VCaP (cell line): ENCODE data around the gene MED15.

Source experiments
- H3K27ac ChIP-seq: fragments of 450-650 bp; 2 replicates; pipeline ENCODE4 v1.5.1; 2017
- CTCF ChIP-seq: fragments of 450-650 bp; conservative IDR thresholded peaks from 2 replicates; pipeline ENCODE4 v1.5.1; 2017; ENCODE audit warnings: mild to moderate bottlenecking, moderate library complexity

Gene MED15, protein sequence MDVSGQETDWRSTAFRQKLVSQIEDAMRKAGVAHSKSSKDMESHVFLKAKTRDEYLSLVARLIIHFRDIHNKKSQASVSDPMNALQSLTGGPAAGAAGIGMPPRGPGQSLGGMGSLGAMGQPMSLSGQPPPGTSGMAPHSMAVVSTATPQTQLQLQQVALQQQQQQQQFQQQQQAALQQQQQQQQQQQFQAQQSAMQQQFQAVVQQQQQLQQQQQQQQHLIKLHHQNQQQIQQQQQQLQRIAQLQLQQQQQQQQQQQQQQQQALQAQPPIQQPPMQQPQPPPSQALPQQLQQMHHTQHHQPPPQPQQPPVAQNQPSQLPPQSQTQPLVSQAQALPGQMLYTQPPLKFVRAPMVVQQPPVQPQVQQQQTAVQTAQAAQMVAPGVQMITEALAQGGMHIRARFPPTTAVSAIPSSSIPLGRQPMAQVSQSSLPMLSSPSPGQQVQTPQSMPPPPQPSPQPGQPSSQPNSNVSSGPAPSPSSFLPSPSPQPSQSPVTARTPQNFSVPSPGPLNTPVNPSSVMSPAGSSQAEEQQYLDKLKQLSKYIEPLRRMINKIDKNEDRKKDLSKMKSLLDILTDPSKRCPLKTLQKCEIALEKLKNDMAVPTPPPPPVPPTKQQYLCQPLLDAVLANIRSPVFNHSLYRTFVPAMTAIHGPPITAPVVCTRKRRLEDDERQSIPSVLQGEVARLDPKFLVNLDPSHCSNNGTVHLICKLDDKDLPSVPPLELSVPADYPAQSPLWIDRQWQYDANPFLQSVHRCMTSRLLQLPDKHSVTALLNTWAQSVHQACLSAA

GRCh38 chr22:20507253-20508066 is at the start of gene MED15:
TSS of gene MED15 (plus strand) at chr22:20507610. CDS start at chr22:20507679, 69 bp downstream.
- TF ChIP-seq CTCF, result no peak
- H3K27ac ChIP-seq, result peak within 1 kb of the TSS; percentile 88

- no peak for TF ChIP-seq CTCF
- H3K27ac ChIP-seq, result no peak overlapping the region
These were observed 48.8 kb upstream of the MED15 start for GRCh38 chr22:20458530-20459151.

DNA sequence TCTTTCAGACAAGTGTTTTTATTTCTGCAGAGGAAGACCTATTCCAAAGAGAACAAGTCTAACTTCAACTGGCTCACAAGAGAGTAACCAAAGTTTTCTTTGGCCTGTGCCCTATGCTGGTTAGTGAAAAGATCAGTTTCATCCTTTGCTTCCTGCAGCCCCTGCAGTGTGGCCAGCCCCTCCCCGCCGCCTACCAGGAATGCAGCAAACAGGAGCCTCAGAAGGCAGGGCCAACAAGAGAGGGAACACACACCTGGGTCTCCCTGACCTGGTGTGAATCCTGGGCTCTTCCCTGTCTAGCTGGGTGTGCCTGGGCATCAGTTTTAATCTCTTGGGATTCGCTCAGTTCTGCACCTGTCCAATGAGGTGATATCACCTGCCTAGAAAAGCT is 48.3 kb upstream of the MED15 start:
- no peak for TF ChIP-seq CTCF
- no peak overlapping the region for H3K27ac ChIP-seq

- no peak overlapping the region for H3K27ac ChIP-seq
- TF ChIP-seq CTCF, result no peak
These were observed 47.5 kb upstream of the MED15 start for GRCh38 chr22:20459862-20460261.

DNA sequence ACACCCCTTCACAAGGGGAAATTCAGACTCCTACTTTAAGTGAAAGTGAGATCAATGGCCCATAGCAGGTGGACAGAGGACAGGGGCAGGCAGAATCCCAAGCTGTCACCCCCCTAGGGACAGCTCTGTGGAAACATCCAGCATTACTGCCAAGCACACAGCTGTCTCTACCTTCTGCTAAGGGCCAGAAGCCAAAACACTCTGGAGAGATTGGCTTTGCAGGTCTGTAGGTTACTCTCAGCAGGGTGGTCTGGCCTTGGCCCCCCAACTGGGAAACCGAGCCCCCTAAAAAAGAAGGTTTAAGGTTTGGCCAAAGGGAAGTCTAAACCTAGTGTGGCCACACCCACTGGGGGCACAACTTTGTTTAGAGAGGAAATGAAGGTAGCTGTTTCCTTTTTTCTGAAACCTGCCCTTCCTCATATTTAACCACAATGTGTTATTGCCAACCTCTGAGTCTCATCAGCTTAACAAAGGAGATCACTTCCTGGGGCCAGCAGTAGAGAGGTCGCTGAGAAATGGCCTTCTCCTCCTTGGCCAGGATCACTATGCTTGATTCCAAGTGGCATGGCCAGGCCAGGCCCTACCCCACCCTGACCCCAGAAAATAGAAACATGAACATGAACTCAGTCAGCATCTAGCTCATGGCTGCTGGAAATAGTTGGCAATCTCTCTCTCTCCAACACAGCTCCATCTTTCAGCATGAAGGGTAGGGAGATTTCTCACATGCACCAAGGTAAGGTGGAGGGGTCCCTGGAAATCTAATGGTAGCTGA is 43.9 kb upstream of the MED15 start:
- no peak for TF ChIP-seq CTCF
- H3K27ac ChIP-seq, result no peak overlapping the region

GRCh38 chr22:20464096-20464614 is 43.3 kb upstream of the MED15 start:
- no peak for TF ChIP-seq CTCF
- no peak overlapping the region for H3K27ac ChIP-seq
